Psoas muscle (tissue), 8 donors: ENCODE measurements around the gene TRAF3. TPM values are rescaled to one million over a fixed set of nuclear protein-coding genes. Genes with fewer than 3 reads are reported as not detected.

Experiments
- ATAC-seq, 4 donors: fragments of 200-7000 bp; cut with Tn5 transposase; one replicate each; pipeline ENCODE4 v1.9.1; 2020; ENCODE audit warnings: moderate library complexity in 3 of 4, mild to moderate bottlenecking in 2 of 4
- DNase-seq, 2 donors: peaks; one replicate each; pipeline ENCODE4 v3.0.0-alpha.2; 2020
- H3K27ac ChIP-seq: fragments of 200-600 bp; one replicate; pipeline ENCODE4 v1.8.0; 2022
- H3K27me3 ChIP-seq, 3 donors: fragments of 200-600 bp in 1 of 3; one replicate each; pipeline versions ENCODE4 v1.6.1 to v1.8.0; 2013 to 2022; ENCODE audit warnings: low read length in 2 of 3, mild to moderate bottlenecking in 2 of 3, moderate library complexity in 1 of 3; ENCODE audit not compliant: insufficient read depth in 3 of 3
- H3K36me3 ChIP-seq, 2 donors: fragments of 200-600 bp in 1 of 2; one replicate each; pipeline versions ENCODE4 v1.6.1 to v1.8.0; 2013 to 2022; ENCODE audit warnings: low read depth in 1 of 2, mild to moderate bottlenecking in 1 of 2, moderate library complexity in 1 of 2; ENCODE audit not compliant: insufficient read depth in 1 of 2
- H3K4me1 ChIP-seq: fragments of 200-600 bp; one replicate; pipeline ENCODE4 v1.8.0; 2022
- H3K4me3 ChIP-seq: fragments of 200-600 bp; one replicate; pipeline ENCODE4 v1.8.0; 2022; ENCODE audit warnings: mild to moderate bottlenecking
- H3K9me3 ChIP-seq: fragments of 200-600 bp; one replicate; pipeline ENCODE4 v1.8.0; 2022
- CTCF ChIP-seq: fragments of 200-600 bp; IDR thresholded peaks from one replicate; pipeline ENCODE4 v1.8.0; 2022; ENCODE audit warnings: antibody characterized with exemption
- WGBS, 3 donors: extraction: QIAGEN DNeasy Blood & Tissue Kit; methylation state at CpG; one replicate each; pipeline versions ENCODE4 v1.1.6 to v1.1.7; 2013; 5-methylcytosine and 5-hydroxymethylcytosine counted together
- intact Hi-C, 2 donors: fragments of 100-400 bp; cut with DNase I; formaldehyde crosslinking; loops; one replicate each; pipeline versions ENCODE4 v1.11.0 to v1.14.2; 2022
- polyA plus RNA-seq, 3 donors: library from polyadenylated mRNA; stranded (reverse); fragments of 200-250 nt; gene quantifications; one replicate each; pipeline ENCODE4 v1.2.3, GENCODE V29; 2013
- total RNA-seq, 4 donors: library from RNA; stranded (reverse); fragmentation: NEBNext Ultra II Directional in 2 of 4; extraction: Animal tissue kit (Norgen Biotek cat#: 25700) in 2 of 4; gene quantifications; one replicate each; pipeline versions ENCODE4 v1.2.1 to v1.2.4, GENCODE V29; 2021 to 2023
- donor health status: healthy with polysubstance abuse.
- donor health status: DM: no; HTN: no; CAD: no; lungs with moderate emphysema.
- donor health status: Bipolar disorder and iron deficiency.
- donor health status: healthy.
- donor health status: DM: yes; HTN: yes; CAD: no.
- donor health status: DM: no; HTN: no; CAD: no.
- donor health status: DM: no; HTN: no; CAD: no.
- donor health status: DM: yes; HTN: yes; CAD: no.

Gene TRAF3
- total and polyA plus RNA-seq, 7 donors: 3.3 to 16.3 (median 8.1) TPM

DNA sequence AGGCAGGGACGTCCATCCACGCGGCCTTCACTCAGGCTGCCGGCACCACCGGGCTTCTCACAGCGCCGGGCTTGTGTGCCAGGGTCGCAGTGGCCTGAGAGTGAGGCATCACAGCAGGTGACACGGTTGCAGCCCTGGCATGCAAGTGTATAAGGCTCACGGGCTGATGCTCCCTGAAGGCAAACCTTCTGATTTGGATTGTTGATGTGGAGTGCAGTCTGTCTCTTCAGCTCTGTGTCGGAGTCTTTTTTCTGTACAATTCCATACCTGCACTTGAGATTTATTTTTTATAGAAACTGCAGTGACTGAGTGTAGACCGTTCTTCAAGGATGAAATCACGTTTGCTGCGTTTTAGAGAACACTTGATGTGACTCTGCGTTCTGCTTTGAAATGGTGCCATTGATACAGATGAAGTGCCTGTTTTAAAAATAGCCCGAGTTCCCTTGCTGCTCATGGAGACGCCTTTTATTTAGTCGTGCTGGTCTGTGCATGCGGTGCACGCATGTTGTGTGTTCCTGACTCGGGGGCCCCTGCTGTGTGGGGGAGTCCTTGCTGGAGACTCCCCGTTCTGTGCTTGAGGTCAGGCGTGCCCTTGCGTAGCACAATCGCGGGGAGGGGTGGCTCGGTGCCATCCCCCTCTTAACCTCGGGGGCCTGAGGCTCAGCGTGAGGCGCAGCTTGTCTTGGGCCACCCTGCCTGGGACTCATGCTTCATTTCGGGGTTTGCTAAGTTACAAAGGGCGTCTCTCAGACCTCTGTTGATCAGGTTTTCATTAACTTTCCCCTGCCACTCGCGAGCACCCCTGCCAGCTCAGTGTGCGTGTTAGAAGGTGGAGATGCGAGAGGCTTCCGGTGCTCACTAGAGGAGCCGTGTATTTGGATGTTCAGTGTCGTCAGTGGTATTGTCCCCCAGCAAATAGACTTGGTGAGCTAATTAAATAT lies 123.7 kb downstream of the TRAF3 start:
- Histone ChIP-seq H3K9me3 (no peaks in the 10 kb centered on the region), H3K4me1 (no peaks in the 10 kb centered on the region), H3K27me3 (no peaks in the 10 kb centered on the region), H3K4me3 (no peak overlapping the region), H3K36me3 (peaks cover 0 to 42% of the 10 kb centered on the region in 2 donors), H3K27ac (no peak overlapping the region)
- TF ChIP-seq CTCF: no peak
- ATAC-seq: no peak
- intact Hi-C loops: no loop called here
- DNase-seq: no peak
- 86 to 88% (median 87%) methylated on average over 39 of the region's 39 CpGs for WGBS, 3 donors

DNA sequence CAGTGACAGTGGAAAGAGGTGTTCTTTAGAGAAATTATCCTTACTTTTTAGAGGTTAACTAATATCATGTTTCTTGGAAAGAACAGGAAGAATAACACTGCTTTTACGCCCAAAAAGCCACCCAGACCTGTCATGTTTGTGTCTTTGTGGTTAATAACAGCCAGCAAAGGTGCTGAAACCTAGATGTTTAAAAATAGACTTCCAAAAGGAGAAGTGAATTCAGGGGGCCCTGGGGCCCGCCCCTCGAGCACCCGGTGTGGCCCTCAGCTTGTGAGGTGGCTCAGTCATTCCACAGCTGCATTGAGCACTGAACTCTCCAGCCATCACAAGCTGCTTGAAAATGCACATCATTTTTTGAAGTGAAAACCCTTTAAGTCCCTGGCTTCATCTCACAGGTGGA lies 124.4 kb downstream of the TRAF3 start:
- WGBS, 3 donors: 87 to 91% (median 89%) methylated on average over 4 of the region's 4 CpGs
- no peak for DNase-seq
- ATAC-seq: no peak
- Histone ChIP-seq H3K4me1 (no peaks in the 10 kb centered on the region), H3K27me3 (no peaks in the 10 kb centered on the region), H3K4me3 (no peak overlapping the region), H3K9me3 (no peaks in the 10 kb centered on the region), H3K36me3 (peaks cover 0 to 48% of the 10 kb centered on the region in 2 donors), H3K27ac (no peak overlapping the region)
- intact Hi-C loops: no loop called here
- no peak for TF ChIP-seq CTCF

DNA sequence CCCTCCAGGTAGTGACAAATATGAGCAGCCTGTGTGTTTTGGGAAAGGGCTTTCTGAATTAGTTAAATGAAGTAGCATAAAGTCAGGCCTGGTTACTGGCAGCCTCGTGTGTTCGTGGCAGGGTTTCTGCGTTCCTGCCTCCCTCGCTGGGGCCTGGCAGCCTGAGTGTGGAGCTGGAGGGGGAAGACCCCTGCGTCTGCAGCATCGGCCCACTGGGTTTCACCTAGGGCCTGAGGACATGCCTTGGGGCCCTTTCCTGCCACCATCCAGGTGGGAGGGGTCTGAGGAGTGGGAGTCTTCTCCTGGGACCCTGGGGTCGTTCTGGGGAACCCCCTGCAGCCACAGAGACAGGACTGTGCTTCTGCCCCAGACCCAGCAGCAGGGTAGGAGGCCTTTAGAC lies 124.8 kb downstream of the TRAF3 start:
- Histone ChIP-seq H3K9me3 (no peaks in the 10 kb centered on the region), H3K4me3 (no peak overlapping the region), H3K27ac (no peak overlapping the region), H3K27me3 (no peaks in the 10 kb centered on the region), H3K36me3 (peaks cover 0 to 53% of the 10 kb centered on the region in 2 donors), H3K4me1 (no peaks in the 10 kb centered on the region)
- ATAC-seq: no peak
- no peak for DNase-seq
- WGBS, 3 donors: 90 to 94% (median 90%) methylated on average over 7 of the region's 7 CpGs
- TF ChIP-seq CTCF: no peak
- intact Hi-C loops: no loop called here

- Histone ChIP-seq H3K27ac (no peak overlapping the region), H3K36me3 (peaks cover 0 to 49% of the 10 kb centered on the region in 2 donors), H3K4me1 (no peaks in the 10 kb centered on the region), H3K27me3 (no peaks in the 10 kb centered on the region), H3K9me3 (no peaks in the 10 kb centered on the region), H3K4me3 (no peak overlapping the region)
- intact Hi-C loops: no loop called here
- DNase-seq (no peak), ATAC-seq (no peak)
- no peak for TF ChIP-seq CTCF
- 89 to 92% (median 92%) methylated on average over 12 of the region's 12 CpGs for WGBS, 3 donors
These were observed 125.4 kb downstream of the TRAF3 start for GRCh38 chr14:102902523-102903247.
